ENCODE results near the gene CFB. TPM values are rescaled to one million over a fixed set of nuclear protein-coding genes. Genes with fewer than 3 reads are reported as not detected.
A peak's percentile ranks its signal among the peaks of the same experiment; 100 is the strongest.

Gene CFB
- total and polyA plus RNA-seq, 7 experiments from 2014 or later: 0.56 to 1.8 (median 1.4) TPM; not detected in 2

- Histone ChIP-seq H3K27me3 (ENCODE audit: control insufficient read depth in 2 of 2, insufficient read depth in 2 of 2, low read length in 2 of 2) (no peaks in the 10 kb centered on the region), H3K4me1 (ENCODE audit: control insufficient read depth in 2 of 2, insufficient read depth in 2 of 2, low read length in 2 of 2) (no peaks in the 10 kb centered on the region), H3K9me3 (ENCODE audit: control insufficient read depth in 2 of 3, low read length in 3 of 3) (no peaks in the 10 kb centered on the region), H3K27ac (ENCODE audit: low read depth, low read length) (no peak overlapping the region), H3K4me3 (ENCODE audit: low read length) (no peak overlapping the region), H3K36me3 (ENCODE audit: control insufficient read depth in 2 of 3, insufficient read depth in 3 of 3, low read length in 3 of 3) (no peaks in the 10 kb centered on the region)
- ATAC-seq (no peak), DNase-seq (no peak)
- Mint-ChIP-seq H3K4me3 (no peak overlapping the region), H3K36me3 (no peaks in the 10 kb centered on the region), H3K4me1 (peaks cover 0 to 8% (median 0%) of the 10 kb centered on the region in 7 donors), H3K27me3 (peaks cover 3 to 11% (median 7%) of the 10 kb centered on the region in 5 donors), H3K27ac (no peak overlapping the region), H3K9me3 (no peaks in the 10 kb centered on the region)
- POLR2A ChIA-PET: interaction anchor here (0.5 to 0.6 kb wide), 2 partner anchors 295 to 1555 kb away, joined by 3 to 4 read pairs; no protein-coding TSS in a partner anchor
- intact Hi-C loops (cut with micrococcal nuclease): no loop called here
- CTCF ChIA-PET: interaction anchor here (0.6 to 1.4 kb wide), 4 partner anchors 9 to 262 kb away, joined by 4 to 7 read pairs (median 4); partner anchors contain the start of gene EHMT2
Observed at GRCh38 chr6:31918069-31918720, 27.7 kb upstream of the CFB start.

- Mint-ChIP-seq H3K27ac (no peak overlapping the region), H3K27me3 (peaks cover 3 to 11% (median 7%) of the 10 kb centered on the region in 5 donors), H3K36me3 (no peaks in the 10 kb centered on the region), H3K4me3 (no peak overlapping the region), H3K4me1 (peaks cover 0 to 8% (median 0%) of the 10 kb centered on the region in 7 donors), H3K9me3 (no peaks in the 10 kb centered on the region)
- intact Hi-C loops (cut with micrococcal nuclease): no loop called here
- ChIA-PET POLR2A (no interaction called here), CTCF (no interaction called here)
- Histone ChIP-seq H3K9me3 (ENCODE audit: control insufficient read depth in 2 of 3, low read length in 3 of 3) (no peaks in the 10 kb centered on the region), H3K4me3 (ENCODE audit: low read length) (no peak overlapping the region), H3K36me3 (ENCODE audit: control insufficient read depth in 2 of 3, insufficient read depth in 3 of 3, low read length in 3 of 3) (no peaks in the 10 kb centered on the region), H3K27me3 (ENCODE audit: control insufficient read depth in 2 of 2, insufficient read depth in 2 of 2, low read length in 2 of 2) (no peaks in the 10 kb centered on the region), H3K4me1 (ENCODE audit: control insufficient read depth in 2 of 2, insufficient read depth in 2 of 2, low read length in 2 of 2) (no peaks in the 10 kb centered on the region), H3K27ac (ENCODE audit: low read depth, low read length) (no peak overlapping the region)
- DNase-seq (no peak), ATAC-seq (no peak)
Observed at GRCh38 chr6:31919624-31920303, 26.1 kb upstream of the CFB start.

GRCh38 chr6:31920811-31921210 is 25.1 kb upstream of the CFB start:
- H3K4me1 ChIP-seq (ENCODE audit: control insufficient read depth in 2 of 2, insufficient read depth in 2 of 2, low read length in 2 of 2): no peaks in the 10 kb centered on the region
- DNase-seq: no peak
- H3K4me3 ChIP-seq (ENCODE audit: low read length): no peak overlapping the region
- Mint-ChIP-seq H3K4me1 (peaks cover 0 to 8% (median 0%) of the 10 kb centered on the region in 7 donors), H3K27ac (peak overlapping the region in 1 of 9 donors; percentile 68), H3K4me3 (no peak overlapping the region), H3K9me3 (no peaks in the 10 kb centered on the region), H3K36me3 (no peaks in the 10 kb centered on the region), H3K27me3 (peaks cover 1 to 5% (median 2%) of the 10 kb centered on the region in 5 donors)
- intact Hi-C loops (cut with micrococcal nuclease): no loop called here
- ChIA-PET POLR2A (no interaction called here), CTCF (no interaction called here)
- no peaks in the 10 kb centered on the region for H3K36me3 ChIP-seq (ENCODE audit: control insufficient read depth in 2 of 3, insufficient read depth in 3 of 3, low read length in 3 of 3)
- ATAC-seq: peak; percentile 22
- no peak overlapping the region for H3K27ac ChIP-seq (ENCODE audit: low read depth, low read length)
- no peaks in the 10 kb centered on the region for H3K27me3 ChIP-seq (ENCODE audit: control insufficient read depth in 2 of 2, insufficient read depth in 2 of 2, low read length in 2 of 2)
- H3K9me3 ChIP-seq (ENCODE audit: control insufficient read depth in 2 of 3, low read length in 3 of 3): no peaks in the 10 kb centered on the region

GRCh38 chr6:31922942-31923341 is 23.0 kb upstream of the CFB start:
- Mint-ChIP-seq H3K4me3 (no peak overlapping the region), H3K27ac (peak overlapping the region in 1 of 9 donors; percentile 45), H3K9me3 (no peaks in the 10 kb centered on the region), H3K27me3 (peaks cover 0 to 3% (median 0%) of the 10 kb centered on the region in 5 donors), H3K36me3 (no peaks in the 10 kb centered on the region), H3K4me1 (peaks cover 0 to 8% (median 0%) of the 10 kb centered on the region in 7 donors)
- H3K9me3 ChIP-seq (ENCODE audit: control insufficient read depth in 2 of 3, low read length in 3 of 3): no peaks in the 10 kb centered on the region
- H3K4me1 ChIP-seq (ENCODE audit: control insufficient read depth in 2 of 2, insufficient read depth in 2 of 2, low read length in 2 of 2): no peaks in the 10 kb centered on the region
- no peak for ATAC-seq
- ChIA-PET POLR2A (interaction anchor here (0.7 kb wide), 1 partner anchor 15 kb away, joined by 3 read pairs; no protein-coding TSS in a partner anchor), CTCF (interaction anchor here (0.7 kb wide), 1 partner anchor 284 kb away, joined by 5 read pairs; no protein-coding TSS in a partner anchor)
- no peaks in the 10 kb centered on the region for H3K36me3 ChIP-seq (ENCODE audit: control insufficient read depth in 2 of 3, insufficient read depth in 3 of 3, low read length in 3 of 3)
- no peaks in the 10 kb centered on the region for H3K27me3 ChIP-seq (ENCODE audit: control insufficient read depth in 2 of 2, insufficient read depth in 2 of 2, low read length in 2 of 2)
- peak in 4 of 9 donors; percentile 18 to 22 (median 22) for DNase-seq
- intact Hi-C loops (cut with micrococcal nuclease): no loop called here
- H3K27ac ChIP-seq (ENCODE audit: low read depth, low read length): no peak overlapping the region
- no peak overlapping the region for H3K4me3 ChIP-seq (ENCODE audit: low read length)

GRCh38 chr6:31927242-31927862 is 18.5 kb upstream of the CFB start, which contains the start of gene C2:
TSS of gene C2 (plus strand) at chr6:31927717. CDS start at chr6:31927753, 36 bp downstream.
- H3K36me3 ChIP-seq (ENCODE audit: control insufficient read depth in 2 of 3, insufficient read depth in 3 of 3, low read length in 3 of 3): no peaks in the 10 kb centered on the region
- peaks cover 0 to 5% (median 0%) of the 10 kb centered on the region in 7 donors for H3K4me1 Mint-ChIP-seq
- H3K4me1 ChIP-seq (ENCODE audit: control insufficient read depth in 2 of 2, insufficient read depth in 2 of 2, low read length in 2 of 2): no peaks in the 10 kb centered on the region
- no peaks in the 10 kb centered on the region for H3K9me3 ChIP-seq (ENCODE audit: control insufficient read depth in 2 of 3, low read length in 3 of 3)
- H3K36me3 Mint-ChIP-seq: no peaks in the 10 kb centered on the region
- H3K9me3 Mint-ChIP-seq: no peaks in the 10 kb centered on the region
- no peaks in the 10 kb centered on the region for H3K27me3 ChIP-seq (ENCODE audit: control insufficient read depth in 2 of 2, insufficient read depth in 2 of 2, low read length in 2 of 2)
- H3K27ac Mint-ChIP-seq: no peak within 1 kb of the TSS
- DNase-seq: no peak
- peaks cover 0 to 5% (median 0%) of the 10 kb centered on the region in 5 donors for H3K27me3 Mint-ChIP-seq
- POLR2A ChIA-PET: no interaction called here
- no peak within 1 kb of the TSS for H3K27ac ChIP-seq (ENCODE audit: low read depth, low read length)
- no peak within 1 kb of the TSS for H3K4me3 ChIP-seq (ENCODE audit: low read length)
- CTCF ChIA-PET: no interaction called here
- no peak within 1 kb of the TSS for H3K4me3 Mint-ChIP-seq
- intact Hi-C loops (cut with micrococcal nuclease): no loop called here
- no peak for ATAC-seq

GRCh38 chr6:31927863-31928671 is 17.8 kb upstream of the CFB start:
- no peaks in the 10 kb centered on the region for H3K9me3 ChIP-seq (ENCODE audit: control insufficient read depth in 2 of 3, low read length in 3 of 3)
- H3K4me3 ChIP-seq (ENCODE audit: low read length): no peak overlapping the region
- CTCF ChIA-PET: no interaction called here
- no peaks in the 10 kb centered on the region for H3K36me3 ChIP-seq (ENCODE audit: control insufficient read depth in 2 of 3, insufficient read depth in 3 of 3, low read length in 3 of 3)
- Mint-ChIP-seq H3K4me1 (peaks cover 0 to 3% (median 0%) of the 10 kb centered on the region in 7 donors), H3K9me3 (no peaks in the 10 kb centered on the region), H3K27ac (no peak overlapping the region), H3K36me3 (no peaks in the 10 kb centered on the region), H3K4me3 (no peak overlapping the region), H3K27me3 (peaks cover 0 to 5% (median 0%) of the 10 kb centered on the region in 5 donors)
- no peak for ATAC-seq
- intact Hi-C loops (cut with micrococcal nuclease): no loop called here
- POLR2A ChIA-PET: no interaction called here
- DNase-seq: no peak
- no peaks in the 10 kb centered on the region for H3K27me3 ChIP-seq (ENCODE audit: control insufficient read depth in 2 of 2, insufficient read depth in 2 of 2, low read length in 2 of 2)
- no peaks in the 10 kb centered on the region for H3K4me1 ChIP-seq (ENCODE audit: control insufficient read depth in 2 of 2, insufficient read depth in 2 of 2, low read length in 2 of 2)
- H3K27ac ChIP-seq (ENCODE audit: low read depth, low read length): no peak overlapping the region

All from naive thymus-derived CD4-positive, alpha-beta T cell (primary cell).